GM12874 (cell line): Measurements from ENCODE around the gene SAMD11.
A peak's percentile ranks its signal among the peaks of the same experiment; 100 is the strongest.

Source experiments
- CTCF ChIP-seq: IDR thresholded peaks from 2 replicates; pipeline ENCODE4 v1.5.1; 2011; ENCODE audit warnings: low read depth, mild to moderate bottlenecking, control low read depth, low read length, moderate library complexity; ENCODE audit not compliant: insufficient read depth

Gene SAMD11

GRCh38 chr1:910881-911721 lies 12.6 kb upstream of the SAMD11 start:
- TF ChIP-seq CTCF: no peak

- no peak for TF ChIP-seq CTCF
These were observed 11.6 kb upstream of the SAMD11 start for GRCh38 chr1:911875-912739.

GRCh38 chr1:912740-913301 lies 10.9 kb upstream of the SAMD11 start:
- 0 out of 2 replicates have a peak, but pooled peaks have one; percentile 18 for TF ChIP-seq CTCF

GRCh38 chr1:913491-914130 lies 10.1 kb upstream of the SAMD11 start:
- no peak for TF ChIP-seq CTCF

GRCh38 chr1:914131-914890 lies 9.4 kb upstream of the SAMD11 start:
- no peak for TF ChIP-seq CTCF

GRCh38 chr1:914891-915280 lies 8.8 kb upstream of the SAMD11 start:
- TF ChIP-seq CTCF: no peak
